ENCODE results near the gene RAMAC.
A peak's percentile ranks its signal among the peaks of the same experiment; 100 is the strongest.
"Not testable (repeated sequence)": the region's sequence is repeated elsewhere in the genome, so short reads cannot be mapped to it uniquely, and the experiment has no call there.

RAMAC gene

DNA sequence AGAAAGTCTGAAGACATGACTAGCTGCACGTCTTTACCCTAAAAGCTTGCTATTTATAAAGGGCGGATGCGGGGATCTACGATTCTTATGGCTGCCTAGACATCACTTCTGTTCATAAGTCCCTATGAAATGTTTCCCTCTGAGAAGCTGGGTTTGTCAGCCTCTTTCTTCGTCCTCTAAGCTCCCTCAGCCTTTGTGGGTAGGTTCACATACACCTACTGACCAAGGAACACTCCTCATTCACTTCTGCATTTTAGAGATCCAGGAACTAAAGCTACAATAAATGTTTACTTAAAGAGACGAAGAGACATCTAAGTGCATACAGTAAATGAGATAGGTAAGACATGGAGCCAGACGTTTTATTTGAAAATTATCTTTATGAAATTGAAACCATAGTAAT, 16.7 kb upstream of the RAMAC start:
- no peak for DNase-seq

DNA sequence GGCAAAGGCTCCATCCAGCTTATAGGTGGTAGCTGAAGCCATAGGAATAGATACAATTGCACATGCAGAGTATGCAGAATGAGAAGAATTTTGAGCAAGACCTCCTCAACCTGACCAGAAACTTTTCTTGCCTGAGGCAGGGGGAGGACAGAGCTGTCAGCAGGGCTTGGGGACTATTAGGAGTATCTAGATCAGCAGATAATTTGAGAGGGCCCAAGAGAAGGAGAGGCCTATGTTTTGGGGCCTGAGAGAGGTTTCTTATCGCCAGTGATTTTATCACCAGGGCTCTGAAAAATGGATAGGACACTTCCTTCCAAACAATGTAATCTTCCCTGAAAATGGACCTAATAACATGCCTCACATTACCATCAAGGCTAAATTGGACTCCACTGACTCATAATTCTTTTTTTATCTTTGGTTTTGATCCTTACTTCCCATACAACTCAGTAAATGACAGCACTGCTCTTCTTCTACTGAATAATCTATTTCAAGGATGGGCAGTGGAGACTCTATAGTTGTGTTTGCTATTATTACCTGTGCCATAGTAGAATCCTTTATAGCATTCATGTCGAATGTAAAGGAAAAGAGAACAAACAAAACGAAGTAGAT, 15.8 kb upstream of the RAMAC start:
- DNase-seq: no peak

DNA sequence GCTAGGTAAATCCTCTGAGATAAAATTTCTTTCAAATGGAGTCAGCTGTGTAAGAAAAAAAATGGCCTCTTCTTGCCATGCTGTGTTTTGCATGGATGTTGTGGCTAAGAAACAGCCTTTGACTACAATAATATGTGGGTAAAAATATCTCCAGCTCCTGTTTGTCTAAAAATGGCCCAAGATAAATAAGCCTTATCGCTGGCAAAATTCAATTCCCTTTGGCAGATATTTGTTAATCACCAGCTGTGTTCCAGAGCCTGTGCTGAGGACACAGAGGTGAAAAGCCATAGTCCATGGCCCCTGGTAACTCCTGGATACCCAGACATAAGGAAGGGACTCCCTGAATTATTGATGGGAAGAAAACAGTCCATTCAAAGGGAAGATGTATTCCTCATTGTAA, 15.3 kb upstream of the RAMAC start:
- DNase-seq: no peak

DNA sequence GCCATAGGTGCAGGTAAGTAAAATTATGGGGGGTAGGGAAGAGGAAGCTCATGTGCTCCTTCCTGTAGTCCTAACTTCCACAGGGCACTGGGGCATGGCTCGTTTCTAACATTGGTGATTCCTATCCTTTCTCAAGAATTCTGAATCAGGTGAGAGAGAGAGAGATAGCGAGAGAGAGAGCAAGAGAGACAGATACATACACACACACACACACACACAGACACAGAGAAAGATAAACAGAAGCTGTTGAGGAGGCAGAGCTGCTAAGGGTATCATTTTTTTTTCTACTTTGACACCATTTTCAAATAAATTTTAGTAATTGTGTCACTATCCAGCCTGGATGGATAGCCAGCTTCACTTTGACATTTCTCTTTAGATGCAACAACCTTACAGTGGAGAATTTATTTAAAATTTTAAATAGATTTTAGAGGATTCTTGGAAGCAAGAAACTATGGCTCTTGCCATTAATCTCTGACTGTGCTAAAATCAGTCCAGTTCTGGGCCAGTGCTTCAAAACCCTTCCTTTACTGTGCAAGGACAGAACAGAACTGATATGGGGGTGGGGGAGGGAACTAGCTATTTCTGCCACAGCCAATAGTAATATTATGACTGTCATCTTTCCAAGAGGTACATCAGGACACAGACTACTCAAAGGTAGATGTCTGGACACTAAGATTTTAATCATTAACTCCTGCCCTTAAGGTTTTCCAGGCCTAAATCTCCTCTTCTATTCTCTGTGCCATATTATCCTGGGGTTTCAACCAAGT, 14.6 kb upstream of the RAMAC start:
- no peak for DNase-seq

DNA sequence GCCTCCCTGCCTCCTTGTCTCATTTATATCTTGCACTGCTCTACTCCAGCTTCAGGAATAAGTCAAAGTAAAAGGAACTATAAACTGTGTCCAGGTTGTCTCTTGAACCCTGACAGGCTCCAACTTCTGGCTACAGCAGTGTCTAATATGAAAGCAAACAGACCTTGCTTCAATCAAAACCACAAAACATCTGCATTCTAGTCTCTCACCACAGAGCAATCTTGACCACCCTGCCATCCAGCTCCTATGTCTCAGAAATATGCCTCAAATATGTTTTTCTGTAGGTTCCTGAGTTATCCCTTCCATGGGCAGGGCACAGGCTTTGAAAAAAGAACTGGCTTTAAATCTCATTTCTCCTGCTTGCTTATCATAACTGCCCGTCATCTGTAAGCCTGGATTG, 13.0 kb upstream of the RAMAC start:
- peak; percentile 8 for DNase-seq

DNA sequence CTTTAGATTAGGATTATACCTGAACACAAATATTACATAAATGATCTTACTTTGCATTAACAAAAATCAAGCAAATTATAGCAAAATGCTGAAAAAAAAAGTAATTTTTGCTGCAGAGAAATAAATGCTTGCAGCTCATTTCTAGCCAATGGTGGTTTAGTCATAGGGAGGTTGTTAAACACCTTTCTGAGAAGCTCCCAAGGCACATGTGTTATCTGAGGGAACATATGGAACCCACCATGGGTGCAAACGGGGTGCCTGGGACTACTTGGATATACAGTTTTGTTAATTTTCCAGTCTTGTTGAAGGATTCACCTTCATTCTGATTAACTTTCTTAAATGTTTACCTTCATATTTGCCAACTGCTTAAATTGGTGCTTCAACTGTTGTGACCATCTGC, 8.9 kb upstream of the RAMAC start:
- DNase-seq: no peak

DNA sequence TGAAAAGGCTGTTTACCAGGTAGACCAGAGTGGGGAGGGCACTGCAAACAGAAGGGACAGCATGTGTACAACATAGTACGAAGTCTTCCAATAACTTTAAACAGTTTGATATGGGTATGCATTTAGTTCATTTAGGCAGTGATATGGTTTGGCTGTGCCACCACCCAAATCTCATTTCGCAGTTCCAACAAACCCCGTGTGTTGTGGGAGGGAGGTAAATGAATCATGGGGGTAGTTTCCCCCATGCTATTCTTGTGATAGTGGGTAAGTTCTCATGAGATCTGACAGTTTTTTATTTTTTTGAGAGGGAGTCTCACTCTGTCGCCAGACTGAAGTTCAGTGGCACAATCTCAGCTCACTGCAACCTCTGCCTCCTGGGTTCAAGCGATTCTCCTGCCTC, 7.6 kb upstream of the RAMAC start:
- no peak for DNase-seq

DNA sequence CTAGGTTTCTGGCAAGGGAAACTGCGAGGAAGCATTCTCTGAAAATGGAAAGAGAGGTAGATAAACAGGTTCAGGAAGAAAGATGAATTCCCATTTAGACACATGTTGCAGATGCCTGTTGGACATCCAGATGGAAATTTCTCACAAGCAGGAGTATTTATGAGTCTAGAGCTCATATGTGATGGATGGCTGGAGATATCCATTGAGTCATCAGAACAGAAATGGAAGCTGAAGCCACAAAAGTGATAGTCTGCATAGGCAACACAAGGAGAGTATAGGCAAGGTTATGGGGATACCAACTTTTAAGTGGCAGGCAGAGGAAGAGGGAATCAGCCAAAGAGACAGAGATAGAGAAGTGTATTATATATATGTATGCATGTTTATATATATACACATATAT, 6.3 kb upstream of the RAMAC start:
- DNase-seq: no peak

DNA sequence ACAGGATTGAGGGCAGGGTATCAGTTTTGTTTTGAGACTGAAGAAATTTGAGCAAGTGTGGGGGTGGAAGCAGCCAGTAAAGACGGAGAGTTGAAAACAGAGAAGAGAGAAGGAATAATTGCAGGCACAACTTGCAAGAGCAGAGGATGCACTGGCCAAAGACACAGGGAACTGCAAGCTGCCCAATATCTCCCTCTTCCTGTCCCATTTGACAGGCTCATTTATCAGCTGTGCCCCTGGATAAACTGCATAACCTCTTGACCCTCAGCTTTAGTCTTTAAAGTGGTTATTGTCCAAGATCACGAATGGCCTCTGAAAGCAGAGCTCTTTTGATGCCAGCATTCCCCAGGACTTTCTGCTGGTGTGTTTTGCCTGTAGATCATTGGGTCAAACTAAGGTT, 5.0 kb upstream of the RAMAC start:
- no peak for DNase-seq

DNA sequence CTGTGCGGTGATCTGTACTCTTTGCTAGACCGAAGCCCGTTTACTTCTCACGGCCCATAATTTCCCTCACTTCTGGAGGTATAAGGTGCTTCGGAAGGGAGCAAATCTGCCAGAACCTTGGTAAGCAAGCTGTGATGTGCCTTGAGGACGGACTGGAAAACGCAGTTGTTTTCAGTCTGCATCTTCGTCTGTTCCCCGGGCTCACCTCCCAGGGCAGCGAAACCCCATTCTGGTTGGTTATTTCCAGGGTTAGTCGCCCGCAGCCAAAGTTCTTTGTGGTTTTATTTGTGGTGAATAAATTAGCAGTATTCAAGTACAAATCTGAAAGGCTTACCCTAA, 401 bp downstream of the RAMAC start:
- peak; percentile 3 for DNase-seq

DNA sequence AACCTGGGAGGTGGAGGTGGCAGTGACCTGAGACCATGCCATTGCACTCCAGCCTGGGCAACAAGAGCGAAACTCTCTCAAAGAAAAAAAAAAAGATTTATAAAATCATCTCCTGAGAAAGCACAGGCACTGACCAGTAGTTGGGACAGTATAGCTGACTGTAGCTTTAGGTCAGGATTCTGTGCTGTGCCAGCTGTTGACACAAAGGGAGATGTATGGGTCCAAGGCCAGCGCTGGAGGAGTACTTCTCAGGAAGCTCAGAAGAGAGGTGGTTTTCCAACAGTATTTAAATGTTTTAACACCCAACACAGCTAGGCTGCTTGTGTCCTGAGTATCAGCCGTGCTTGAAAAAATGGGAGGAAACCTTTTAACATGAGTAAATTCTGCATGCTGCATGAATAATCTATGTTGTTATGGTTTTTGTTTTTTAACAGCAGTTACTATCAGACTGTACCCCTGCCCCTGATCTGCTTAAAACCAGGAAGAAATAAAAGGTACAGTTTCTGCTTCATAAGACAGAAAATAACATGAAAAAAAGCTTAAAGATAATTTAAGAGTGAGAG, 6.5 kb downstream of the RAMAC start:
- no peak for DNase-seq

DNA sequence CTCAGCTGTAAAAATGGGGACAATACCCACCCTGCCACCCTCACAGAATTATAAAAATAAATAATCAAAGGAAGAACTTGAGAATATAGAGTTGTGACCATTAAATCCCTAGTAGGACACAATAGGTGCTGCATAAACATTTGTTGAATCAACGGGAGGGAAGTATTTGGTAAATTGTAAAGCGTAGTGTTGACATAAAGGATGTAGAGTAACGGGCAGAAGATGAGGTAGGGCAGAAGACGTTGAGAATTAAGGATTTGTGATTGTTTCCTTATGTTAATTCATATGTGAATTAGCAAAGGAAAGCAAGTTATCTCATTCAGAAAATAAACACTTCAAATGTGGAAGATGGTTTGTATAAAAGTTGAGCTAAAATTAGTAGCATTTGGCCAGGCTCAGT, 7.1 kb downstream of the RAMAC start:
- DNase-seq: no peak

DNA sequence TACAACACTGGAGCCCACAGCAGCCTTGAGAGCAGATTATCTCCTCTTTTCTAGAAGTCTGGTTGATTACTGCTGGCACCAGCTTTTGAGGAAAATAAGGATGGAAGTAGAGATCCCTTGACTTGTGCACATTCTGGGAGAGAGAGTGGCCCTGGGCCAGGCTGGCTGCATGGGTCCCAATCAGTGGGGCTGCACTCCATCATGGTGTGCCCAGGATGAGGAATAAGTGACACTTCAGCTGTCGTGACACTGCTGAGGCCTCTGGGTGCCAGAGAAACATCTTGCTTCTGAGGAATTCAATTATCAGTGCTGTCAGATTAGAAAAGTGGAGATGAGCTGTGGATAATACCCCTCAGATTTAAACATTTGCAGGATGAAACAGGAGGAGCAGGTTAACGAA, 9.1 kb downstream of the RAMAC start:
- no peak for DNase-seq

DNA sequence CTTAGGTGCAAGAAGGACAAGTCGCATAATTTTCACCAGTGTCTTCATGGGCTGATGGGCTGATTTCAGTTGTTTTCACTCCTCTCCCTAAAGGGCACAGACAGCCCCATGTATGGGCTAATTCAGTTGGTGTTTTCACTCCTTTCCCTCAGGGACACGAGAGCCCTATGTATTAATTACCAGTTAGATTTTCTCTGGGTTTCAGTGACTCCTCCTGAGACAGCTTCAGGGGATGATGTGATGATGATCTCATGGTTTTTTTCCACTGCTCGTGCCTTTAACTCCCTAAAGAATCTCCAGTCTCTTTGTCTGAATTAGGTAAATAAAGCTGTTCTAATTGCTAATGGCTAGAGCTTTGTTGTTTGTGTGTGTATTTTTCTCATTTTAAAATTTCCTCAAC, 9.9 kb downstream of the RAMAC start:
- no peak for DNase-seq

DNA sequence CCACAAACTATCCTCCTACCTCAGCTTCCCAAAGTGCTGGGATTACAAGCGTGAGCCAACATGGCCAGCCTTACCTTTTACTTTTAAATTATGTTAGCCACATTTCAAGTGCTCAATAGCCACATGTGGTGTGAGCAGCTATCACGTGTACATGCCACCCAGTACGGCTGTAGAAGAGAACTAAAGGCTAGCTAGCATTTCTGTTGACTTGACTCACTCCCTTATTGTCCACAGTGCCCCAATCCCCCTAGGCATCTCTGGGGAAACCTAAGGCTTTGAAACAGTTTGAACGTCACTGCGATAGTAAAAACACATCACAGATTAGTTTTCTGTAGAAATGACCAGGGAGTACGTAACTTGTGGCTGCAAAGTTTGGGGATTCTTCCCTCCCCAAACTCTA, 13.4 kb downstream of the RAMAC start:
- no peak for DNase-seq

DNA sequence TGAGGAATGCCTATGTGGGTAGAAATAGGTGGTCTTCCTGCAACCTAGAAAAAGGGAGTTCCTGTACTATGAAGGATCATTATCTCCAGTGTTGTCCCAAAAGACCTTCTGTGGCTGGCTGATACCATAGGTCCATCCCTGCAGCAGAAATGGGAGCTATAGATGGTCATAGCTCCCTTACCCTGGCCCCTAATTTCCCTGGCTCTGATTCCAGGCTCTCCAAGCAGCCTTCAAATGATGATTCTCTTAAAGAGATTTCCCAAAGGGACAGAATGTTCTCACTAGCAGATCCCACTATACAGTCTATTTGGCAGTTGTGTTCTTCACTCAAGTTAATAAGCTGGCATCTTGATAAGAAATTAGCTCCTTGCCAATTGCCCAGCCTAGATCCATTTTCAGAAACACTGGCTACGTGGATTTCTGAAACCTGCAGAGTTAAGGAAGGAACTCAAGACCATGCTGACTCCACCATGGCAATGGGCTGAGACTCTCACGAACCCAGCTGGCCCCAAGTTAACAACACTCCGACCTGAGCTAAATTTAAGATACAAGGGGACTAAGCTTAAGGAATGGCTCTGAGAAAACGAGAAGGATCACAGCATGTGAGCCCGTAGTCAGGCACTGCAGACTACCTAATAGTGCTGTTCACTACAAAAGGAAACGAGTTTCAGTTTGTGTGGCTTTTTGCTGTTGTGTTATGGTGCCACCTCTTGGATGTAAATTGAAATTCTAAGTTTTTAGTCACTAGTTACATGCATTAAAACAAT, 14.1 kb downstream of the RAMAC start:
- DNase-seq: peak; percentile 66

DNA sequence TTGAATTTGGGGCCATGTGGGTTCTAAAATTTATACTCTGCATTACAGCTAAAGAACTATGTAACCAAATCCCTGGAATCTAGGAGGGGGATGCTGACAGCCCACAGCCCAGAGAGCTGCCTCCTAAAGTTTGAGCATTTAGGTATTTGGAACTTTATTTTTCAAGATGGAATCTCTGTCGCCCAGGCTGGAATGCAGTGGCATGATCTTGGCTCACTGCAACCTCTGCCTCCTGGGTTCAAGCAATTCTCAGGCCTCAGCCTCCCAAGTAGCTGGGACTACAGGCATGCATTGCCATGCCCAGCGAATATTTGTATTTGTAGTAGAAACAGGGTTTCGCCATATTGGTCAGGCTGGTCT, 14.6 kb downstream of the RAMAC start:
- not testable (repeated sequence) for DNase-seq

DNA sequence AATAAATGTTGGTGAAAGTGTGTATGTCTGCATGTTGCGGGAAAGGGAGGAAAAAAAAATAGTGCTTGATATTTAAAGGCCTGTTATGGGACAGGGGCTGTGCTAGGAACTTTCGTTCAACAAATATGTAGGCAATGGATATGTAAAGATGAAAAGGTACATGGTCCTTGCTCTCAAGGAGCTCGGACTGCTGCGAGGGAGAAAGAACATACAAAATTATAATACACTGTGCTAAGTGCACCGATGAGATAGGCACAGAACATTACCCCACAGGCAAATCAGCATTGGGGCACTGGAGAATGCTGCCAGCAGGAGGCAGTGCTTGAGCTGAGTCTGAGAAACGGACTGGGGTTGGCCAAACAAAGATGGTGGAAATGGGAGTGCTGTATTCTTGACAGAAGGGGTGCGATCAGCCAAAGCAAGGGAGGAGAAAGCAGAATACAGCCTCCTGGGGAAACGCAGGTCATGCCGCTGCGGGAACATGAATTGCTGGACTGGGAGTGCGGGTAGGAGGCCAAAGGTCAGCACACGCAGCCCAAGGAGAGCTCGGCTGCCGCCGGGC, 24.8 kb downstream of the RAMAC start:
- DNase-seq: peak; percentile 66

DNA sequence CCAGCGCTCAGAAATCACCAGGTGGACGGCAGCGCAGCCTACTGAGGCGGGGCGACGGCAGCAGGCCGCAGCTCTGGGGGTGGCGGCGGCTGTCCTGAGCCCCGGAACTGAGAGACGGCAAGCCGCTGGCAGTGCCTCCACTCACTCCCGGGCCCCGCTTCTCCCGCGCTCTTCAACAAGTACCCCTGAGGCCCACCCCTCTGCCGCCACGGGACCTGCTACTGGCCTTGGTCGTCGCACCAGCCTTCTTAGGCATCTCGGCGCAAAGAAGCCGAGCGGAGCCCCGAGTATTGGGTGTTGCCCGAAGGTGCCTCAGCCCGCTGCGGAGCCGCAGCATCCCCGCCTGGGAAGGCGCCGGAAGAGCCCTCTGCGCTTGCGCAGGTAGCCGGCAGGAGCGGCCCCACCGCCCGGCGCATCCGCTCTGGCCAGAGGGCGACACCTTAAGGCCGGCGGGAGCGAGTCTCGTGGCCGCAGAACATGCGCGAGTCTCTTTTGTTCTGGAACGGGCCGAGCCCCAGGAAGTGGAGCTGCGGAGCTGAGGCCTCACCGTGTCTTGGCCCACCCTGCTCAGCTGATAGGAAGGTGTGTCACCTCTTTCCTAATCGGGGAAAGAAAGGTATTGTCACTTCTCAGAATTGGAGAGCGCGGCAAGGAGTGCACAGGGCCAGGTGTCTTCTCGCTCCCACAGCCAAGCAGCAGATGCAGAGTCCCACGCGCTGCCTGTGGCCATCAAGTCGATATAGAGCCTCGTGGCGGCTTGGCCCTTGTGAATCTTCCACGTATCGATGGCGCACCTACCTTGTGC, 25.5 kb downstream of the RAMAC start, which contains the start of gene C15orf40:
Gene C15orf40 (minus strand): TSS at position 369 of the 805 bp plus-strand sequence. CDS start 32 bp downstream, at position 337.
- DNase-seq: peak; percentile 90

DNA sequence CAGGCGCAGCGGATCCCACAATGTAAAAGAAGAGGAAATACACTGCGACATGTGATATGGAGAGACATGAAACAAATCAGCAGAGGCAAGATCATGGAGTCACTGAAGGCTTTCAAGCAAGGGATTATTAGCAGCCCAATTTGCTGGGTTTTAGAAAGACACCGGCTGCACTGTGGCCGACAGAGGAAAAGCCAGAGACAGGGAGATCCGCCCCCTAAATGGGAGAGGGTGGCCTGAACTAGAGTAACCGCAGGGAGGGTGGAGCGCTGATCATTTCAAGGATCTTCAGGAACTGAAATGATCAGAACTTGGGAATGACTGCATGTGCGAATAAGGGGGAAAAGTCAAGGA, 26.0 kb downstream of the RAMAC start:
- DNase-seq: peak; percentile 23

DNA sequence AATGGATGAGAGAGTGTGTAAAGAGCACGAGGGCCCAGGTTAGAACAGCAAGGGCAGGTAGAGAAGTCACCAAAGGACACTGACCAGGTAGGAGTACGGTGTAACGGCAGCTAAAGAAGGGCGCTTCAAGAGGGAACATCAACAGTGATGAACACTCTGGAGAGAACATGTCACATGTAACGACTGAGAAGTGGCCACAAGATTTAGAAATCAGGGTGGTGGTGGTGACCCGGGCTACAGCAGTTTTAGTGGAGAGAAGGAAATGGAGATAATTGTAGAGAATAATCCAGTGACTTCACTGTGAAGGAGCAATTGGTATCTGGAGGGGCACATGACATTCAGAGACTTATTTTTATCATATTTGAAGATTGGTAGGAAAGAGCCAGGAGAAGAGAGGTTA, 26.6 kb downstream of the RAMAC start:
- DNase-seq: no peak

DNA sequence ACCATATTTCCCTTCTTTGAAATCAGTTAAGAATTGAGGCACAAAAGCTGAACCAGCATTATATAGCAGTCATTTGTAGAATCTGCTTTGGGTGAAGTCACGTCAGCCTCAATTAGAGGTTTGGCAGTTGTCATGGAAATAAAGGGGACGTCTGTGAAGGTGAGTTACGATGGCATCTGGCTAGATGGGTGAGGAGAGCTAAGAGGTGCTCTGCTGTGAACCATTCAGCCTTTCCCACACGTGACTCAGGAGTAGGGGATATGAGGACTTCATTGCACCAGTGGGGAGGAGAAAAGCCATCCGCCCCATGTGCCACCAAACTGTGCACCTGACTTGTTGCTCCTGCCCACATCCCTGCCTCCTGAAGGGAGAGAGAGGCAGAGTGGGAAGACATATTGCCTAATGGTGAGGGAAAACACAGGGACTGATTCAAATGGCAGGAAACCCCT, 28.2 kb downstream of the RAMAC start:
- no peak for DNase-seq

DNA sequence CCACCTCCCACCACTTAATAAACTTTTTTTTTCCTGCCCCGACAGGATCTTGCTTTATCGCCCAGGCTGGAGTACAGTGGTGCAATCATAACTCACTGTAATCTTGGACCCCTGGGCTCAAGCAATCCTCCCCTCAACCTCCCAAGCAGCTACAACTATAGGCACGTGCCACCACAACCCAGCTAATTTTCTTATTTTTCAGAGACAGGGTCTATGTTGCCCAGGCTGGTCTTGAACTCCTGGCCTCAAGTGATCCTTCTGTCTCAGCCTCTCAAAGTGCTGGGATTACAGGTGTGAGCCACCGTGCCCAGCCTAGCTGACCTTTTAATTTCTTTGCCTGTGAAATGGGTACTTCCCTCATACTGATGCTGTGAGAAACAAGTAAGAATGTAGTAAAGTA, 29.4 kb downstream of the RAMAC start:
- DNase-seq: no peak

Measured in fibroblast of upper back skin (primary cell).